Activated naive CD4-positive, alpha-beta T cell treated with anti-CD3 and anti-CD28 coated beads, Interleukin-2, amount 50 U/mL, for 24 hours (primary cell): ENCODE results near the gene COL4A4.
A peak's percentile ranks its signal among the peaks of the same experiment; 100 is the strongest.
"Not testable (repeated sequence)": the region's sequence is repeated elsewhere in the genome, so short reads cannot be mapped to it uniquely, and the experiment has no call there.

Source experiments
- H3K27ac Mint-ChIP-seq: one replicate; pipeline ENCODE4 v1.8.0; 2021; ENCODE audit warnings: mild to moderate bottlenecking, mixed read lengths
- H3K27me3 Mint-ChIP-seq: one replicate; pipeline ENCODE4 v1.8.0; 2021; ENCODE audit warnings: mixed read lengths
- H3K36me3 Mint-ChIP-seq: one replicate; pipeline ENCODE4 v1.8.0; 2021; ENCODE audit warnings: mixed read lengths
- H3K4me1 Mint-ChIP-seq: one replicate; pipeline ENCODE4 v1.8.0; 2021; ENCODE audit warnings: mixed read lengths
- H3K4me3 Mint-ChIP-seq: one replicate; pipeline ENCODE4 v1.8.0; 2021; ENCODE audit warnings: mild to moderate bottlenecking, mixed read lengths
- H3K9me3 Mint-ChIP-seq: one replicate; pipeline ENCODE4 v1.8.0; 2021; ENCODE audit warnings: mixed read lengths

Gene COL4A4

DNA sequence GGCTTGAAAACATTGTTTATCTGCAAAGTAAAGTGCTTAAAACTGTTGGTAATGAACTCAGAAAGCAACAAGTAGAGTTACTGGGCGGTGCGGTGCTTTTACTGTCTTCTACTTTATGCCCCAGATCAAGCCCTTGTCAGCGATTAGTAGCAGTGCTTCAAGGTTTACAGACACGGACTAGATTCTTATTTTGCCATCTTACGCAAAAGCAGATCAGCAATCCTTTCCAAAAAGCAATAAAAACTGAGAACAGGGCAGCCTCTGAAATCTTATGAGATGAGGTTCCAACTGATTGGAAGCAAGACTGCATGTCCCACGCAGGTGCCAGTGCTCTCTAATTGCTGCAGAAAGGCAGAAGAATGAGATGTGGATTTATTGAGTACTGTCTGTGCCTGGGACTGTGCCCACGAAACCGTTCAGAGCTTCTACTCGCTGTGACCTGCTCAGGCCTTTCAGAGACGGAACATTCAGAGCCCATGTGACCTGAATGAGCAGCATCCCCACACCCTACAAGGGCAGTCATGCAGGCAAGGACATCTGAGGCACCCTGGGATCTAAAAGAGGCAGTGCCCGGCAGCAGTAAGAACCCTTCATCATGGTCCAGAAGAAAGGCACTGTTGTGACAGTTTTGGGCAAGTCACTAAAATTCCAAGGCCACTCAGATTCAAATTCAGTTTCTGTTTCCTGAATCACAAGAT, 16.1 kb upstream of the COL4A4 start:
- H3K4me3 Mint-ChIP-seq, result no peak overlapping the region
- peaks cover 6% of the 10 kb centered on the region for H3K27me3 Mint-ChIP-seq
- H3K36me3 Mint-ChIP-seq, result no peaks in the 10 kb centered on the region
- no peaks in the 10 kb centered on the region for H3K9me3 Mint-ChIP-seq
- H3K4me1 Mint-ChIP-seq, result no peaks in the 10 kb centered on the region
- no peak overlapping the region for H3K27ac Mint-ChIP-seq

GRCh38 chr2:227177592-227178336, 13.8 kb upstream of the COL4A4 start:
- Mint-ChIP-seq H3K4me1 (no peaks in the 10 kb centered on the region), H3K36me3 (no peaks in the 10 kb centered on the region), H3K27me3 (peaks cover 6% of the 10 kb centered on the region), H3K27ac (no peak overlapping the region), H3K9me3 (no peaks in the 10 kb centered on the region), H3K4me3 (no peak overlapping the region)

DNA sequence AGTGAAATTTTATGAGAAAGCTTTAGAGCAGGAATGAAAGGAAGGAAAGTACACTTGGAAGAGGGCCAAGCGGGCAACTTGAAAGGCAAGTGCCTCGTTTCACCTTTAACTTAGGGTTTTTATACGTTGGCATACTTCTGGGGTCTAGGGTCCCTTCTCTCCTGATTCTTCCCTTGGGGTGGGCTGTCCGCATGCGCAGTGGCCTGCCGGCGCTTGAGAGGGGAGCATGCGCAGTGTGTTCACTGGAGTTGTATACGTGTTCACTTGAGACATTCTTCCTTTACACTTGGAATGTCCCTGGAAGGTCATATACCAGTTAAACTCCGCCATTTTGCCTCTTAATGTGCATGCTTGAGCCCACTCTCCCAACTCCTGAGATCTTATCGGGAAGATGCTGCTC, 7.8 kb upstream of the COL4A4 start:
- H3K36me3 Mint-ChIP-seq, H3K4me3 Mint-ChIP-seq, H3K27ac Mint-ChIP-seq, H3K4me1 Mint-ChIP-seq, H3K9me3 Mint-ChIP-seq: not testable (repeated sequence)
- H3K27me3 Mint-ChIP-seq, result peaks cover 13% of the 10 kb centered on the region

- no peak overlapping the region for H3K27ac Mint-ChIP-seq
- peak overlapping the region; percentile 49 for H3K4me3 Mint-ChIP-seq
- H3K9me3 Mint-ChIP-seq, result peaks cover 10% of the 10 kb centered on the region
- H3K27me3 Mint-ChIP-seq, result peaks cover 42% of the 10 kb centered on the region
- no peaks in the 10 kb centered on the region for H3K36me3 Mint-ChIP-seq
- H3K4me1 Mint-ChIP-seq, result peaks cover 9% of the 10 kb centered on the region
These were observed 822 bp upstream of the COL4A4 start for GRCh38 chr2:227164763-227165291.

GRCh38 chr2:227163485-227163997, 464 bp downstream of the COL4A4 start:
- no peak overlapping the region for H3K27ac Mint-ChIP-seq
- H3K9me3 Mint-ChIP-seq, result peaks cover 11% of the 10 kb centered on the region
- H3K27me3 Mint-ChIP-seq, result peaks cover 48% of the 10 kb centered on the region
- H3K4me3 Mint-ChIP-seq, result peak overlapping the region; percentile 76
- no peaks in the 10 kb centered on the region for H3K36me3 Mint-ChIP-seq
- H3K4me1 Mint-ChIP-seq, result peaks cover 9% of the 10 kb centered on the region

- H3K36me3 Mint-ChIP-seq, result no peaks in the 10 kb centered on the region
- peaks cover 45% of the 10 kb centered on the region for H3K27me3 Mint-ChIP-seq
- no peak overlapping the region for H3K27ac Mint-ChIP-seq
- peaks cover 11% of the 10 kb centered on the region for H3K9me3 Mint-ChIP-seq
- peaks cover 9% of the 10 kb centered on the region for H3K4me1 Mint-ChIP-seq
- H3K4me3 Mint-ChIP-seq, result no peak overlapping the region
These were observed 2.1 kb downstream of the COL4A4 start for GRCh38 chr2:227161947-227162346.

DNA sequence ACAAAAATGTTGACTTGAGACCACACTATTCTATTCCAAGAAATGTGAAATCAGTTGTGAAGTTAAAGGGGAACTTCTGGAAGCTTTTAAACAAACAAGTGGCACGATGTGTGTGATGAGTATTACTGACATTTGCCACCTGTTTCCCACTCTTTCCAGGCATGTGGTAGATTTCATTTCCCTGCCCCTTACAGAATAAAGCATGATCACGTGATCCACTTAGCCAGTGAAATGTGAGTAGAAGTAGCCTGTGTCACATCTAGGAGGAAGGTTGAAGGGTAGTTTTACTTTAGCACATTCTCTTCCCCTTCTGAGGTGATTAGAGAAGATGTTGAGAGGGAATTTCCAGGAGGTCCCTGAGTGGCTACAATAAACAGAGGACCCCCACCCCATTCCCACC, 3.8 kb downstream of the COL4A4 start:
- Mint-ChIP-seq H3K4me1 (peaks cover 6% of the 10 kb centered on the region), H3K9me3 (peaks cover 11% of the 10 kb centered on the region), H3K36me3 (no peaks in the 10 kb centered on the region), H3K4me3 (no peak overlapping the region), H3K27ac (no peak overlapping the region), H3K27me3 (peaks cover 43% of the 10 kb centered on the region)

GRCh38 chr2:227154986-227155774, 8.8 kb downstream of the COL4A4 start:
- Mint-ChIP-seq H3K9me3 (peaks cover 6% of the 10 kb centered on the region), H3K4me3 (no peak overlapping the region), H3K27me3 (peaks cover 32% of the 10 kb centered on the region), H3K4me1 (no peaks in the 10 kb centered on the region), H3K27ac (no peak overlapping the region), H3K36me3 (no peaks in the 10 kb centered on the region)

DNA sequence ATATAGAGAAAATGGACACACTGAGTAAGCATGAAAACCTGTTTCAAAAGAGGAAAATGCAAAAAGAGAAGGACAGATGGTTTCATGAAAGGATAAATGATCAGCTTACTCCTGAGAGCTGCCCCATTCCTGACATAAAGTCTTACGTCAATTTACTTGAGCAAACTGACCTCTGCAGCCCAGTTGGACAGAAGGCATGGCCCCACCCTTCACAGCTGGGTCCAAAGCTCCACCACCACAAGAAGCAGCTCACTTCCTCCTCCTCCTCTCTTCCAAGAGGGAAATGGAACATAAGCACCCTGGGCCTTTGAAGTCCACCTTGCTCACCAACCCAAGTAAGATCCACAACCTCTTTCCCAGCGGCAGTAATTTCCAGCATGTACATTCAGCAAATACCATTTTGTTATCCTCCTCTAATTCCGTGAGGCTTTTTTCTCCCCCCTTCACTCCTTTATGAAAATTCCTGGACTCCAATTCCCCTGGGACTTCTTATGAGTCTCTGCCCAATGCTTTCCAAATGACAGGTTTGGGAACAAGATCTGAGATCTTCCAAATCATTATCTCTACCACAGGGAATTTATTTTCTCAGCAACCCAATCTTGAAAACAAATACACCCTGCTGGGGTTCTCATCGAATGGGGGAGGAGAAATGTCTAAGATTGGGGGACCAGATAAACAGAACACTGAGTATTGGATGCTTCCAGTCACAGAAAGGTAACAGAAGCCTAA, 10.1 kb downstream of the COL4A4 start:
- Mint-ChIP-seq H3K27me3 (peaks cover 28% of the 10 kb centered on the region), H3K36me3 (no peaks in the 10 kb centered on the region), H3K27ac (no peak overlapping the region), H3K4me3 (no peak overlapping the region), H3K4me1 (no peaks in the 10 kb centered on the region), H3K9me3 (no peaks in the 10 kb centered on the region)

DNA sequence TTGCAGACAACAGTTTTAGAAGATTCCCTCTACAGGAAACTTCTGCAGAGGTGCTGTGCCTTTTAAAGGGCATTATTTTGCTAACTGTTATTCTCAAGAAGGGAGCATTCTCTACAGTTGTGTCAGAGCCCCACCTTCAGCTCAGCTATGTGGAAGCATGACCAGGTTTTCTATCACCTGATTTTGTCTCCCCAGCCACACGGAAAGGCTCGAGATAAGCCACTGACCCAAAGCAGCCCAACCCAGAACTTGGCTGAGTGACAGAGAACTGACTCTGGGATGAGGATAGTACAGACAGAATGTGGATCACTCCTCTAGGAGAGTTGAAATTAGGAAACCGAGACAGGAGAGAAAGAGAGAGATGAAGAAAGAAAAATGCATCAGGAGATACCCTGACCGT, 10.7 kb downstream of the COL4A4 start:
- peaks cover 27% of the 10 kb centered on the region for H3K27me3 Mint-ChIP-seq
- H3K4me1 Mint-ChIP-seq, result no peaks in the 10 kb centered on the region
- no peak overlapping the region for H3K27ac Mint-ChIP-seq
- no peak overlapping the region for H3K4me3 Mint-ChIP-seq
- no peaks in the 10 kb centered on the region for H3K36me3 Mint-ChIP-seq
- H3K9me3 Mint-ChIP-seq, result no peaks in the 10 kb centered on the region

- Mint-ChIP-seq H3K4me3 (no peak overlapping the region), H3K27ac (no peak overlapping the region), H3K36me3 (no peaks in the 10 kb centered on the region), H3K27me3 (peaks cover 28% of the 10 kb centered on the region), H3K4me1 (no peaks in the 10 kb centered on the region), H3K9me3 (peaks cover 4% of the 10 kb centered on the region)
These were observed 11.8 kb downstream of the COL4A4 start for GRCh38 chr2:227152093-227152766.

DNA sequence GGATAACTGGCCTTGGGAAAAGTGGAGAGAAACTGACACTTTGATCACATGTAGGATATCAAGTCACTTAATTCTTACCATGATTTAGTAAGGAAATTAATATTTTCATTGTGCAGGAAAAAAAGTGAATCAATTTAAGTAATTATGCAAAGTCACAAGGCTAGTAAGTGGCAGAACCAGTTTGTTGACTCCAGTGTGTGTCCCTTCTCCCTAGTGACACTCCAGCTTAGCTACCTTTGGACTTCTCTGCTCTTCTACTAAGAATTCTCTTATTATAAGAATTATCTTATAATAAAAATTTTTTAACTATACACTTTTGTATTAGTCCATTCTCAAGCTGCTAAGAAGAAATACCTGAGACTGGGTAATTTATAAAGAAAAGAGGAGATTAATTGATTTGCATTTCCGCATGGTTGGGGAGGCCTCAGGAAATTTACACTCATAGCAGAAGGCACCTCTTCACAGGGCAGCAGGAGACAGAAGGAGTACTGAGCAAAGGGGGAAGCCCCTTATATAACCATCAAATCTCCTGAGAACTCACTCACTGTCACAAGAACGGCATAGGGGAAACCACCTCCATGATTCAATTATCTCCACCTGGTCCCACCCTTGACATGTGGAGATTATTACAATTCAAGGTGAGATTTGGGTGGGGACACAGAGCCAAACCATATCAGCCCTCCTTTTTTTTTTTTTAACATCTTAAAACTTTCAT, 13.6 kb downstream of the COL4A4 start:
- H3K27me3 Mint-ChIP-seq, result peaks cover 24% of the 10 kb centered on the region

DNA sequence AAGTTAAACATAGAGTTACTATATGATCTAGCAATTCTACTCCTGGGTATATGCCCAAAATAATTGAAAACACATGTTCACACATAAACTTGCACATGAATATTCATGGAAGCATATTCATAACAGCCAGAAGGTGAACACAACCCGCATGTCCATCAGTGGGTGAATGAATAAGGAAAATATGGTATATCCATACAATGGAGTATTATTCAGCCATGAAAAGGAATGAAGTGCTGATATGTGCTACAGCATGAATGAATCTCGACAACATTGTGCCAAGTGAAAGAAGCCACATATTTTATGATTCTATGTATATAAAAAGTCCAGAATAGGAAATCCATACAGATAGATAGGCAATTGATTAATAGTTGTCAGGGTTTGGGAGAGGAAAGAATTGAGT, 15.9 kb downstream of the COL4A4 start:
- H3K27ac Mint-ChIP-seq, result no peak overlapping the region
- H3K4me3 Mint-ChIP-seq, result no peak overlapping the region
- peaks cover 4% of the 10 kb centered on the region for H3K9me3 Mint-ChIP-seq
- no peaks in the 10 kb centered on the region for H3K36me3 Mint-ChIP-seq
- no peaks in the 10 kb centered on the region for H3K4me1 Mint-ChIP-seq
- peaks cover 12% of the 10 kb centered on the region for H3K27me3 Mint-ChIP-seq

More for the DNA sequence above, 13.6 kb downstream of the COL4A4 start:
- Mint-ChIP-seq H3K4me3 (no peak overlapping the region), H3K36me3 (no peaks in the 10 kb centered on the region), H3K9me3 (peaks cover 4% of the 10 kb centered on the region), H3K27ac (no peak overlapping the region), H3K4me1 (no peaks in the 10 kb centered on the region)

GRCh38 chr2:227147023-227147422, 17.0 kb downstream of the COL4A4 start:
- Mint-ChIP-seq H3K36me3 (no peaks in the 10 kb centered on the region), H3K27ac (no peak overlapping the region), H3K9me3 (peaks cover 4% of the 10 kb centered on the region), H3K27me3 (peaks cover 12% of the 10 kb centered on the region), H3K4me3 (no peak overlapping the region), H3K4me1 (no peaks in the 10 kb centered on the region)
